HG03045 (cell line): Measurements from ENCODE around the gene GALM.
"Not testable (repeated sequence)": the region's sequence is repeated elsewhere in the genome, so short reads cannot be mapped to it uniquely, and the experiment has no call there.

Source experiments
- ATAC-seq: cut with Tn5 transposase; IDR thresholded peaks from one replicate; pipeline ENCODE4 v1.9.1; 2021; ENCODE audit warnings: mild to moderate bottlenecking, moderate library complexity; ENCODE audit not compliant: unreplicated experiment

GALM gene

GRCh38 chr2:38665854-38666555 lies at the start of gene GALM:
Gene GALM (plus strand): TSS chr2:38666114. CDS start chr2:38666162, 48 bp downstream.
- peak; percentile 61 for ATAC-seq

- no peak for ATAC-seq
Measured at GRCh38 chr2:38617301-38617700, 48.6 kb upstream of the GALM start.

- ATAC-seq, result no peak
Measured at GRCh38 chr2:38619458-38620164, 46.3 kb upstream of the GALM start.

- ATAC-seq, result no peak
Measured at GRCh38 chr2:38620282-38620977, 45.5 kb upstream of the GALM start.

GRCh38 chr2:38621018-38621417 lies 44.9 kb upstream of the GALM start:
- ATAC-seq, result no peak

- no peak for ATAC-seq
Measured at GRCh38 chr2:38622210-38622609, 43.7 kb upstream of the GALM start.

GRCh38 chr2:38626326-38627035 lies 39.4 kb upstream of the GALM start:
- ATAC-seq, result no peak

GRCh38 chr2:38627391-38627790 lies 38.5 kb upstream of the GALM start:
- ATAC-seq, result no peak

- ATAC-seq, result no peak
Measured at GRCh38 chr2:38629684-38630083, 36.2 kb upstream of the GALM start.

- no peak for ATAC-seq
Measured at GRCh38 chr2:38631976-38632375, 33.9 kb upstream of the GALM start.

GRCh38 chr2:38632980-38633379 lies 32.9 kb upstream of the GALM start:
- ATAC-seq, result no peak

- no peak for ATAC-seq
Measured at GRCh38 chr2:38633895-38634294, 32.0 kb upstream of the GALM start.

GRCh38 chr2:38634684-38635083 lies 31.2 kb upstream of the GALM start:
- peak; percentile 83 for ATAC-seq

- ATAC-seq, result no peak
Measured at GRCh38 chr2:38635139-38635538, 30.8 kb upstream of the GALM start.

GRCh38 chr2:38636069-38636468 lies 29.8 kb upstream of the GALM start:
- ATAC-seq, result no peak

GRCh38 chr2:38642373-38643017 lies 23.4 kb upstream of the GALM start:
- ATAC-seq, result not testable (repeated sequence)

- no peak for ATAC-seq
Measured at GRCh38 chr2:38643021-38643671, 22.8 kb upstream of the GALM start.

GRCh38 chr2:38643683-38644511 lies 22.0 kb upstream of the GALM start:
- not testable (repeated sequence) for ATAC-seq

- ATAC-seq, result no peak
Measured at GRCh38 chr2:38648107-38648761, 17.7 kb upstream of the GALM start.
